Brain microvascular endothelial cell (primary cell): ENCODE measurements around the gene PTGER1.
"Not testable (repeated sequence)": the region's sequence is repeated elsewhere in the genome, so short reads cannot be mapped to it uniquely, and the experiment has no call there.

Experiments used
- DNase-seq: peaks from one replicate; pipeline ENCODE4 v3.0.0-alpha.2; 2020
- H3K27ac ChIP-seq: fragments of 250-450 bp; sonication (Bioruptor Pico); 2 replicates; pipeline ENCODE4 v1.5.1; 2020; ENCODE audit warnings: mild to moderate bottlenecking, moderate library complexity
- H3K27me3 ChIP-seq: fragments of 250-450 bp; sonication (Bioruptor Pico); replicated peaks from 2 replicates; pipeline ENCODE4 v1.5.1; 2020; ENCODE audit warnings: mild to moderate bottlenecking
- H3K36me3 ChIP-seq: fragments of 250-450 bp; sonication (Bioruptor Pico); replicated peaks from 2 replicates; pipeline ENCODE4 v1.5.1; 2020; ENCODE audit warnings: mild to moderate bottlenecking
- H3K4me3 ChIP-seq: 2 replicates; pipeline ENCODE4 v1.5.1; 2011; ENCODE audit warnings: low read depth, mild to moderate bottlenecking, control low read depth, low read length, moderate library complexity
- CTCF ChIP-seq: IDR thresholded peaks from 2 replicates; pipeline ENCODE4 v1.5.1; 2011; ENCODE audit warnings: low read depth, mild to moderate bottlenecking, moderate library complexity, low read length, control low read depth, inconsistent platforms; ENCODE audit errors: missing control alignments
- in situ Hi-C: cut with HindIII; loops from 2 replicates; pipeline ENCODE4 v1.10.0; 2017; ENCODE audit warnings: low sequenced_read_pairs, low pct_ligation_motif_present

Gene PTGER1

GRCh38 chr19:14512406-14512961 is 37.3 kb upstream of the PTGER1 start:
- Histone ChIP-seq H3K4me3 (no peak overlapping the region), H3K27ac (no peak overlapping the region), H3K36me3 (peaks cover 28% of the 10 kb centered on the region), H3K27me3 (no peaks in the 10 kb centered on the region)
- TF ChIP-seq CTCF, result no peak
- in situ Hi-C loops, result no loop called here
- no peak for DNase-seq

- H3K4me3 ChIP-seq, result no peak overlapping the region
- no peak for DNase-seq
- H3K27me3 ChIP-seq, result no peaks in the 10 kb centered on the region
- H3K36me3 ChIP-seq, result peaks cover 21% of the 10 kb centered on the region
- in situ Hi-C loops, result no loop called here
- H3K27ac ChIP-seq, result peak overlapping the region; percentile 48
- no peak for TF ChIP-seq CTCF
Observed at GRCh38 chr19:14511229-14511593, 36.1 kb upstream of the PTGER1 start.

GRCh38 chr19:14510311-14511228 is 35.4 kb upstream of the PTGER1 start:
- TF ChIP-seq CTCF, result no peak
- in situ Hi-C loops, result no loop called here
- Histone ChIP-seq H3K36me3 (peaks cover 15% of the 10 kb centered on the region), H3K27me3 (no peaks in the 10 kb centered on the region), H3K27ac (peak overlapping the region; percentile 48), H3K4me3 (no peak overlapping the region)
- DNase-seq, result peak; percentile 88

GRCh38 chr19:14507704-14508542 is 32.8 kb upstream of the PTGER1 start:
- in situ Hi-C loops, result no loop called here
- Histone ChIP-seq H3K4me3 (no peak overlapping the region), H3K36me3 (no peaks in the 10 kb centered on the region), H3K27me3 (no peaks in the 10 kb centered on the region), H3K27ac (peak overlapping the region; percentile 93)
- peak; percentile 92 for DNase-seq
- TF ChIP-seq CTCF, result no peak

GRCh38 chr19:14505488-14506239 is 30.5 kb upstream of the PTGER1 start:
- in situ Hi-C loops, result no loop called here
- peak; percentile 91 for TF ChIP-seq CTCF
- Histone ChIP-seq H3K4me3 (no peak overlapping the region), H3K27me3 (no peaks in the 10 kb centered on the region), H3K27ac (peak overlapping the region; percentile 93), H3K36me3 (no peaks in the 10 kb centered on the region)
- DNase-seq, result peak; percentile 70

GRCh38 chr19:14504575-14504974 is 29.4 kb upstream of the PTGER1 start:
- H3K4me3 ChIP-seq, H3K27me3 ChIP-seq, DNase-seq, in situ Hi-C loops, H3K27ac ChIP-seq, H3K36me3 ChIP-seq: not testable (repeated sequence)
